Activated effector memory CD4-positive, alpha-beta T cell treated with Interleukin-2 at 50 U/mL for 16 hours (primary cell): ENCODE data around the gene AGAP2.
"Not testable (repeated sequence)": the region's sequence is repeated elsewhere in the genome, so short reads cannot be mapped to it uniquely, and the experiment has no call there.

Experiments used
- DNase-seq: peaks from one replicate; pipeline ENCODE4 v3.0.0-alpha.2; 2020

AGAP2 gene

DNA sequence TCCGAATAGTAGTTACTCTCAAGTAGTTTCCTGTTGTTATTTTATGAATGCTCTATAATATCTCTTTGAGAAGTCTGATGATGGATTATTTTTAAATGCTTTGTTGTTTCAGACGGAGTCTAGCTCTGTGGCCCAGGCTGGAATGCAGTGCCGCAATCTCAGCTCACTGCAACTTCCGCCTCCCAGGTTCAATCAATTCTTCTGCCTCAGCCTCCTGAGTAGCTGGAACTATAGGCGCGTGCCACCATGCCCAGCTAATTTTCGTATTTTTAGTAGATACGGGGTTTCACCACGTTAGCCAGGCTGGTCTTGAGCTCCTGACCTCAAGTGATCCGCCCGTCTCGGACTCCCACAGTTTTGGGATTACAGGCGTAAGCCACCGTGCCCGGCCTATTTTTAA is 46.0 kb downstream of the AGAP2 start:
- no peak for DNase-seq

DNA sequence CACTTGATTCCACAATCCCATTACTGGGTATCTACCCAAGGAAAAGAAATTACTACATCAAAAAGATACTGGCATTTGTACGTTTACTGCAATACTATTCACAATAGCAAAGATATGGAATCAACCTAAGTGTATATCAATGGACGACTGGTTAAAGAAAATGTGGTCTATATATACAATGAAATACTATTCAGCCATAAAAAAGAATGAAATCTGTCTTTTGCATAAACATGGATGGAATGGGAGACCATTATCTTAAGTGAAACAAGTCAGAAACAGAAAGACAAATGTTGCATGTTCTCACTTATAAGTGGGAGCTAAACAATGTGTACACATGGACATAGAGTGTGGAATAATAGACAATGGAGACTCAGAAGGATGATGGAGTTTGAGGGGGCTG is 49.6 kb downstream of the AGAP2 start:
- no peak for DNase-seq

DNA sequence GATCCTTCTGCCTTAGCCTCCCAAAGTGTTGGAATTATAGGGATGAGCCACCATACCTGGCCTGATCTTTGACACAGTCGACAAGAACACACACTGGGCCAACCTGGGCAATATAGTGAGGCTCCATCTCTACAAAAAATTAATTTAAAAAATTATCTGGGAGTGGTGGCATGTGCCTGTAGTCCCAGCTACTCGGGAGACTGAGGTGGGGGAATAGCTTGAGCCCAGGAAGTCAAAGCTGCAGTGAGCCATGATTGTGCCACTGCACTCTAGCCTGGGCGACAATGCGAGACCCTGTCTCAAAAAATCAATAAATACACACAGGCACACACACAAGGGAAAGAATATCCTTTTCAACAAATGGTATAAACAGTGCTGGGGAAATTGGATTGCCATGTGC is 50.7 kb downstream of the AGAP2 start:
- DNase-seq: no peak

DNA sequence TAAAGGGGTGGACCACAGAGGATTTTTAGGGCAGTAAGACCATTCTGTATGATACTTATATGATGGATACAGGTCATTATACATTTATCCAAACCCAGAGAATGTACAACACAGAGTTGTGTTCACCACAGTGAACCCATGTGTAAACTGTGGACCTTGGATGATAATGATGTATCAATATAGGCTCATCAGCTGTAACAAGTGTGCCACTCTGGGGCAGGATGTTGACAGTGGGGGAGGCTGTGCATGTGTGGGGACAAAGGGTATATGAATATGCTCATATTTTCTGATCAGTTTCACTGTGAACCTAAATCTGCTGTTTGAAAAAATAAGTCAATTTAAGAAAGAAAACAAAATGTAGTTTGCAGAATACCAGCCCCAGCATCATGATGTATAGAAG is 58.8 kb downstream of the AGAP2 start:
- DNase-seq: no peak

DNA sequence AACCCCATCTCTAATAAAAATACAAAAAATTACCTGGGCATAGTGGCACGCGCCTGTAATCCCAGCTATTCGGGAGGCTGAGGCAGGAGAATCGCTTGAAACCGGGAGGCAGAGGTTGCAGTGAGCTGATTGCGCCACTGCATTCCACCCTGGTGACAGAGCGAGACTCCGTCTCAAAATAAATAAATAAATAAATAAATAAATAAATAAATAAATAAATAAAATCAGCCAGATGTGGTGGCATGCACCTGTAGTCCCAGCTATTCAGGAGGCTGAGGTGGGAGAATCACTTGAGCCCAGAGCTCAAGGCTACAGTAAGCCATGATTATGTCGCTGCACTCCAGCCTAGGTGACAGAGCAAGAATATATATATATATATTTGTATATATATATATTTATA is 60.6 kb downstream of the AGAP2 start:
- DNase-seq: not testable (repeated sequence)

DNA sequence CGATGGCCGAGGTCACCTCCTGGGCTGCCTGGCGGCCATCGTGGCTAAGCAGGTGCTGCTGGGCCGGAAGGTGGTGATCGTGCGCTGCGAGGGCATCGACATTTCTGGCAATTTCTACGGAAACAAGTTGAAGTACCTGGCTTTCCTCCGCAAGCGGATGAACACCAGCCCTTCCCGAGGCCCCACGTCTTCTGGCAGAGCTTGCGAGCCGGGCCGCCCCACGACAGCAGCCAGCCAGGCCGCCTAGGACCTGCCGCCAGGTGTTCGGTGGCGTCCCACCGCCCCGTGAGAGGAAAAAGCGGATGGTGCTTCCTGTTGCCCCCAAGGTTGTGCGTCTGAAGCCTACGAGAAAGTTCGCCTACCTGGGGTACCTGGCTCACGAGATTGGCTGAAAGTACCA is 63.9 kb downstream of the AGAP2 start:
- no peak for DNase-seq
